NB4 (cell line): ENCODE measurements around the gene ARHGDIB.

Source experiments
- POLR2A ChIP-seq: IDR thresholded peaks from 2 replicates; pipeline ENCODE4 v1.6.1; 2011; ENCODE audit warnings: mild to moderate bottlenecking; ENCODE audit not compliant: insufficient read length; ENCODE audit errors: extremely low read depth
- TF ChIP-seq, protein P1 (sequence below): IDR thresholded peaks from one replicate; pipeline ENCODE4 v1.5.1; 2012; ENCODE audit warnings: low read depth, low read length

DNA sequence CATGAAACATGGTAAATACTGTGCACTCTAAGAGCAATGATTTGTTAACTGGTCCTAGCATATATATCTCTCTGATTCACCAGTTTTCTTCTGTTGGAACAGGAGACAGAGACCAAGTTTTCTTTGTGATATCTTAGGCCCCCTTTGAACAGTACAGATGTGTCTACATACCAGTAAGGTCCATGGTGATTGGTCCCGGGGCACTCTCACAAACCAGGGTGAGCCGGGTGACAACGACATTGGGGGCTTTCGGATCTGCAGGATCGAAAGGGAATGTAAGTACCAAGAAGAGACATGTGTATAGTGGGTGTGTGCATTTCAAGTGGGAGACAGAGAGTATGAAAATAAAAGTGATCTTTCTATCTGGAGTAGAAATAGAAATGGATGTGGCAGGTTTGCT is 11.8 kb downstream of the ARHGDIB start:
- TF ChIP-seq, protein P1, sequence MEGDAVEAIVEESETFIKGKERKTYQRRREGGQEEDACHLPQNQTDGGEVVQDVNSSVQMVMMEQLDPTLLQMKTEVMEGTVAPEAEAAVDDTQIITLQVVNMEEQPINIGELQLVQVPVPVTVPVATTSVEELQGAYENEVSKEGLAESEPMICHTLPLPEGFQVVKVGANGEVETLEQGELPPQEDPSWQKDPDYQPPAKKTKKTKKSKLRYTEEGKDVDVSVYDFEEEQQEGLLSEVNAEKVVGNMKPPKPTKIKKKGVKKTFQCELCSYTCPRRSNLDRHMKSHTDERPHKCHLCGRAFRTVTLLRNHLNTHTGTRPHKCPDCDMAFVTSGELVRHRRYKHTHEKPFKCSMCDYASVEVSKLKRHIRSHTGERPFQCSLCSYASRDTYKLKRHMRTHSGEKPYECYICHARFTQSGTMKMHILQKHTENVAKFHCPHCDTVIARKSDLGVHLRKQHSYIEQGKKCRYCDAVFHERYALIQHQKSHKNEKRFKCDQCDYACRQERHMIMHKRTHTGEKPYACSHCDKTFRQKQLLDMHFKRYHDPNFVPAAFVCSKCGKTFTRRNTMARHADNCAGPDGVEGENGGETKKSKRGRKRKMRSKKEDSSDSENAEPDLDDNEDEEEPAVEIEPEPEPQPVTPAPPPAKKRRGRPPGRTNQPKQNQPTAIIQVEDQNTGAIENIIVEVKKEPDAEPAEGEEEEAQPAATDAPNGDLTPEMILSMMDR, result no peak
- no peak for TF ChIP-seq POLR2A
